ENCODE data around the gene ZNF23.
A peak's percentile ranks its signal among the peaks of the same experiment; 100 is the strongest.
"Not testable (repeated sequence)": the region's sequence is repeated elsewhere in the genome, so short reads cannot be mapped to it uniquely, and the experiment has no call there.

The ZNF23 gene

DNA sequence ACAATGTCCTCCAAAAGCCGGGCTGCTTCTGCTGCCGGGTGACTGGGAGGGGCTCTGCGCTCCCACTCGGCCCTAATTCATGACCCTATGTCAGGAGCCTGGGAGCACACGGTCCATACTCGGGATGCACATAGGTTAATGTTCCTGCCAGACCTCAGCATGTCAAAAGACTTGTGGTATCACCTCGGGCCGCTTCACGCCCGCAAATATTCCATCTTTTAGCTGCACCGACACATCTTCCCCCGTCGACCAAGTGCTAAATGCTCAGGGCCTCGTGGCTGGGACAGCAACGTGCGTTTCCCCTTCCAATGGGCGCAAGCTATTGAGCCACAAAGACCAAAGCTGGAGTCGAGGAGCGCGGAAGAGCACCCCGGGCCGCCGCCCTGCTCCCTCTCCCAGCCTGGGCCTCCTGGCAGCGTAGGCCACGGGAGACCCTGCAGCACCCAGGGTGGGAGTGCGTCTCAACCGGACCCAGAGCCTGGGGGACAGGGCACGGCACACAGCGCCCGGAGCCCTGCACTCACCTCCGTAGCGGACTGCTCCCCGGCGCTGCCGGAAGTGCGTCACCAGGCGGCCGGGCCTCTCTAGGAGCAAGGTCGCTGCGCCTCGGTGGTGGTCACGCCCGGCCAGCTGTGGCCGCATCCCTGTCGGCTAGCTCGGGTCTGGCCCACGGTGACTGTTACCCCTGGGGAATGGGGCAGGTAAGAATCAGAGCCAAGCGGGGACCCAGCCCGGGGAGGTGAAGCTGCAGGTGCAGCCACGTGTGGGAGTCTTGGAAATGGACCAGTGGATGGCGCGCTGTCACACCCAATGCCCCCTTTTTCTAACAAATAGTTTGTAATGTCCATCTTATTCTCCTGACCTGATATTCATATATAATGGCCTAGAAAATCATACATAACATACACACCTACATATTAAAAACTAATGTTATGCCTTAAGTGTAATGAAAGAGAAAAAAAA, at the start of gene ZNF23:
ZNF23 (minus strand) TSS at position 562 of the 963 bp plus-strand sequence. CDS start 5,451 bp downstream, outside the sequence.
- peak; percentile 89 for DNase-seq

GRCh38 chr16:71507061-71507460, 45.0 kb upstream of the ZNF23 start:
- DNase-seq, result no peak

DNA sequence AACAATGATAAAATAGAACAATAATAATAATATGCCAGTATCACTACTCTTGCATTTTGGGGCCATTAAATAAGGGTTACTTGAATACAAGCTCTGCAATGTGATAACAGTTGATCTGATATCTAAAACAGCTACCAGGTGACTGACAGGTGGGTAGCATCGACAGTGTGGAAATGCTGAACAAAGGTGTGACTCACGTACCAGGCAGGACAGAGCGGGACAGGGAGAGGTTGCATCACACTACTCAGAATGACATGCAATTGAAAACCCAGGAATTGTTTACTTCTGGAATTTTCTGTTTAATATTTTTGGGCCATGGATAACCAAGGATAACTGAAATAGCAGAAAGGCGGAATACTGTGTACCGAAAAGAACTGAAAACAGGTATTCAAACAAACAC, 42.9 kb upstream of the ZNF23 start:
- DNase-seq, result no peak

- not testable (repeated sequence) for DNase-seq
Observed at GRCh38 chr16:71504051-71504450, 42.0 kb upstream of the ZNF23 start.

DNA sequence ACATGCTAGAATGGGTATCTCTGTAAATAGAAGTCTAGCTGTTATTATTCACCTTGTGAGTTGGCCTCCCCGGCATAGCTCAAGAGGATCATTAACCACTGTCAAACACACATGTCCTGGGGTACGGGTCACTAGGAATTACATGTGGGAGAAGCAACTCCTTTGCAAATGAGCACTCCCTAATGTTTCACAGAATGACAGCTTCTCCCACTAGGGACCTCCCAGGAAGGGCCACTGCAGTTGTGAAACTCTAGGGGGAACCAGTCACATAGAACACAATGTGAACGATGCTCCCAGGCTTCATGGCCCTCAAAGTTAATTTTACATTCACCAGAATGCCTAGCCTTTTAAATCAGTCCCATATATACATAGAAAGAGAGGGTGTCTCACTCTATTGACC, 39.5 kb upstream of the ZNF23 start:
- no peak for DNase-seq

GRCh38 chr16:71500964-71501363, 38.9 kb upstream of the ZNF23 start:
- no peak for DNase-seq

DNA sequence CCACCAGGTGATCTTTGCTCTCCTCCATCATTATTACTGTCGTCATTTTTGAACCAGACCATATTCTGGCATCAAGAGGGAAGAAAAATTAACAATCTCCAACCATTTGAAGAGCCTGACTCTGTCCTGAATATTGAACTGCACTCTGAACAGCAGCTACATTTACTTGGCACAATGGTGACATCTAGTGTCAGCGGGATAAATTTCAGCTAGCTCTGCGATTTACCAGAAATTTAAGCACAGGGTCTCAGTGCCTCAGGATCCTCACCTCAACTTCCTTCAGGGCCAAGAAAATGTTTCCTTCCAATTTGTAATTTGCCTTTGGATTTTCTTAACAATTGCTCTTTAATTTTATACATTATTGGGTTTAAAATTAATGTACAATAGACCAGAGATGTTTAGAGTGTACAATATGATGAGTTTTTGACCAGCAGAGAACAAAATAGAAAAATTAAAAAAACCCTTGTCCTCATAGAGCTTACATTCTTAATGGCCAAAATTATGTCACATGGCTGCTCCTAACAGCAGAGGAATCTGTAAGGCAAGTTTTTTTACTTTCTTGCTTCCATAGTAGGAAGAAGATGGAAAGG, 37.8 kb upstream of the ZNF23 start:
- peak; percentile 41 for DNase-seq

GRCh38 chr16:71498031-71498430, 36.0 kb upstream of the ZNF23 start:
- no peak for DNase-seq

DNA sequence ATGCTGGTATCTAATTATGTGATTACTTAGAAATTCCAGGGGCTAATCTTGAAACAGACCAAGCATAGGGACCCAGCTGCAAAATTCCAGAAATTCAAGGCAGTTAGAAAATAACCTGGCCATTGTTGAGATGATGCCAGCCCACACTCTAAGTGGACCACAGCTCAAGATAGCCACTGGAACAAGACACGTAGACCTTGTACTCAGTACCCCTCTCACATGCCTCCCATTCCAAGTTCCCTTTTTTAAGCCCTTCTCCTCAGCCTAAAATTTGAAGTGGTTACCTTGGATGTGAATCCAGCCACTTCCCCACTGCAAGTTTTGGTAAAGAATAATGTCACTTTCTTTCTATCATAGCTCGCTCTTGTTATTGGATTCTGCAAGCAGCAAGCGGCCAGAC, 31.2 kb upstream of the ZNF23 start:
- no peak for DNase-seq

DNA sequence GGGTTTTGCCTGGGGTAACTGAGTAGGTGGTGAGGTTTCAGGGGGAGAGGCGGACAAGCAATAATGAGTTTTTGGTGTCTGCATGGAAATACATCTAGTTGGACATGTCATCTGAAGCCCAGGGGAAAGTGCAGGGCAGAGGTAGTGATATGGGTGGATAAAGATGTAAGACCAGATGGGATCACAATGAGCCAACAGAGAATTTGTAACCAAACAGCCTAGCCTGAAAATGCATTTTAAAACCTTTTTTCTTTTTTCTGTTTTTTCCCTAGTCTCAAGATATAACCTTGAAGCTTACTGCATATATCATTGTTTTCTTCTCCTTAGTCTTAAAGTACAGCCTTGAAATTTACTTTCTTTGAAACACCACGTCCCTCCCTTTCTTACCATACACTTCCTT, 30.7 kb upstream of the ZNF23 start:
- no peak for DNase-seq

- DNase-seq, result no peak
Observed at GRCh38 chr16:71491054-71491453, 29.0 kb upstream of the ZNF23 start.

GRCh38 chr16:71490361-71490760, 28.3 kb upstream of the ZNF23 start:
- DNase-seq, result no peak

DNA sequence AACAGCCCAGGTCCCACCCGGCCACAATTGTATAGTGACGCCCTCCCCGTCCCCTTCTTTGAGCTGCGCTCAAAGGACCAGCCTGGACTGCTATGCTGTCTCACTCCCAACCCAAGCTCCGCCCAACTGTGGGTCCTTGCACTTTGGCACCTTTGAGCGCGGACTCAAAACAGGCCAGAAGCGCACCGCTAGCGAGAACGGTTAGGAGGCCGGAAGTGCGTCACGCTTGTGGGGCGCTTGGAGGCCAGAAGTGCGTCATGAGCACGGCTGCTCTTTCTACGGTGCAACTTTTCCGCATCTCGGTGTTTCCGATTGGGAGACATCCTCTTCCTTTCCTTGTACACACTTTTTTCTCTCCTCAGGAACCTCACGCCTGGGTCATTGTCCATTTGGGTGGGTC, 27.1 kb upstream of the ZNF23 start, which contains the start of gene ZNF19:
ZNF19 (minus strand) TSS at position 203 of the 400 bp plus-strand sequence. CDS start 7,210 bp downstream, outside the sequence.
- DNase-seq, result no peak

DNA sequence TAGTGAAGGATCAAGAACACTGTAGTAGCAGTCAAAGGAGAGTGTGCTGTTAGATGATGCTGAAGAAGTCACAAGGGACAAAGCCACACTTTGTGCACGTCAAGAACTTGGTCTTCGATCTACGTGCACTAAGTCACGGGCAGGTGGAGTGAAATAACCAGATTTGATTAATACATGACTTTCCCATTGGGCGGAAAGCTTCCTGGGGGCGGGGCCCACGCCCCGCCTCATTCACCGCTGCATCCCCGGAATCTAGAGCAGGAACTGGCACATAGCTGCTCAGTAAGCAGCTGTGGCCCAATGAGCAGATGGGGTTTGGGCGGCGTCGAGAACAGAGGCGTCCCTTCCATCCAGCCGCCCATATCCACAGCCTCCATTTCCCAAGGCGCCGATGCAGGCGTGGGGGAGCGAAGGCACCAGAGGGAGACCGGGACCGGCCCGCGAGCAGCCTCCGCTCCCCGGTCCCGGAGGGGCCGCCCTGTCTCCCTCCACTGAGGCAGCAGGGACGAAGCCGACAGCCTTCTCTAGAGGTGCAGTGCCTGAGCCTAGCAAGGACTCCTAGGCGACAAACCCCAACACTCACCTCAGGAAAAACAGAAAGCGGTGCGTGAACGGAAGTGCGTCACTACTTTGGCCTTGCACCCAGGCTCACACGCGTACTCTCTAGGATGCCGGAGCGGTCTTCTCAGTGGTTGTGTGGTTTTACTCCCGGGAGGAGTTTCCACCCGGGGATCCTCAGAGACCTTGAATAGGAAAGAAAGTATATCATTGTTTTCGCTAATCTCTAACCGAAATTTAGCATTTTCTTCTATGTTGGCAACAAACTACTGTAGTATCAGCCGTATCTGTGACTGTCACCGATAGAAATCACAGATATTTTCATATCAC, 22.2 kb upstream of the ZNF23 start:
- peak; percentile 90 for DNase-seq

DNA sequence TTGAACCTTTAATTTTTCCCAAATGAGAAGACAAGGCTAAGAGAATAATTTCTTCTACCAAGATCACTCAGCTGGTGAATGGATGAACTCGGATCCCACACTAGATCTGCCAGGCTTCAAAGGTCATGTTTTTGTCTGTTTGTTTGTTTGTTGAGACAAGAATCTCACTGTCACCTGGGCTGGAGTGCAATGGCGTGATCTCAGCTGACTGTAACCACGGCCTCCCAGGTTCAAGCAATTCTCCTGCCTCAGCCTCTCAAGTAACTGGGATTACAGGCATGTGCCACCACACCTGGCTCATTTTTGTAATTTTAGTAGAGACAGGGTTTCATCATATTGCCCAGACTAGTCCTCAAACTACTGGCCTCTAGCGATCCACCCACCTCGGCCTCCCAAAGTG, 20.5 kb upstream of the ZNF23 start:
- no peak for DNase-seq

- no peak for DNase-seq
Observed at GRCh38 chr16:71480956-71481355, 18.9 kb upstream of the ZNF23 start.

- DNase-seq, result no peak
Observed at GRCh38 chr16:71479420-71479819, 17.4 kb upstream of the ZNF23 start.

- DNase-seq, result no peak
Observed at GRCh38 chr16:71476457-71477124, 14.5 kb upstream of the ZNF23 start.

- no peak for DNase-seq
Observed at GRCh38 chr16:71474864-71475263, 12.8 kb upstream of the ZNF23 start.

- no peak for DNase-seq
Observed at GRCh38 chr16:71473891-71474290, 11.8 kb upstream of the ZNF23 start.

DNA sequence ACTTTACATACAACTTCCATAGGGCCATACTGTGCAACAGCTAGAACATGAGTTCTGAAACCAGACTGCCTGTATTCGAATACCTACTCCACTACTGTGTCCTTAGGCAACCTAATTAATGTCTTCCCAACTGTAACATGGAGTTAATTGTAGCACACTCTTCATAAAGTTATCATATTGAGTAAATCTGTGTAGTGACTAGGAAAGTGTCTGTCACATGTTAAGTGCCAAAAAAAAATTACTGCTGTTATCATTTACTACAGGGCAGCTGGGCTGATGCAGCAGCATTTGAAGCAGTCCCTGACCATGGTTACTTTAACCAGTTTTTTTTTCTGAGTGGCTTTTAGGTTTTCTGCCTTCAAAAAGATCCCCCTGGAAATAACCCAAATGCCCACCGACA, 10.9 kb upstream of the ZNF23 start:
- DNase-seq, result no peak

- no peak for DNase-seq
Observed at GRCh38 chr16:71472051-71472450, 10.0 kb upstream of the ZNF23 start.

GRCh38 chr16:71467810-71468209, 5.8 kb upstream of the ZNF23 start:
- DNase-seq, result peak; percentile 53

Measured in right hindlimb (tissue), 1 donor.